NCI-H774 (cell line): Measurements from ENCODE around the gene LBHD1.
"Not testable (repeated sequence)": the region's sequence is repeated elsewhere in the genome, so short reads cannot be mapped to it uniquely, and the experiment has no call there.

Source experiments
- DNase-seq: peaks from one replicate; lab custom pipeline; 2025; lab: John Stamatoyannopoulos, UW

LBHD1 gene

DNA sequence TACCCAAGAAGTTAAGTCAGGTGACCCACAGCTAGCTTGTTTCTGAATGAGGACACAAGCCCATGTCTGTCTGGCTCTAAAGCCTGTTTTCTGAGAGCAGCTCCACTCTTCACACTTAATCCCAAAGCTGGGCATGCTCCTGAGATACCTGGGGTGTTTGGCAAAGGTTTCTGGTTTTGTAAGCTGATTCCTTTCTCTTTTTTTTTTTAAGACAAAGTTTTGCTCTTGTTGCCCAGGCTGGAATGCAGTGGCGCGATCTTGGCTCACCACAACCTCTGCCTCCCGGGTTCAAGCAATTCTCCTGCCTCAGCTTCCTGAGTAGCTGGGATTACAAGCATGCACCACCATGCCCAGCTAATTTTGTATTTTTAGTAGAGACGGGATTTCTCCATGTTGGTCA lies 21.6 kb upstream of the LBHD1 start:
- not testable (repeated sequence) for DNase-seq

DNA sequence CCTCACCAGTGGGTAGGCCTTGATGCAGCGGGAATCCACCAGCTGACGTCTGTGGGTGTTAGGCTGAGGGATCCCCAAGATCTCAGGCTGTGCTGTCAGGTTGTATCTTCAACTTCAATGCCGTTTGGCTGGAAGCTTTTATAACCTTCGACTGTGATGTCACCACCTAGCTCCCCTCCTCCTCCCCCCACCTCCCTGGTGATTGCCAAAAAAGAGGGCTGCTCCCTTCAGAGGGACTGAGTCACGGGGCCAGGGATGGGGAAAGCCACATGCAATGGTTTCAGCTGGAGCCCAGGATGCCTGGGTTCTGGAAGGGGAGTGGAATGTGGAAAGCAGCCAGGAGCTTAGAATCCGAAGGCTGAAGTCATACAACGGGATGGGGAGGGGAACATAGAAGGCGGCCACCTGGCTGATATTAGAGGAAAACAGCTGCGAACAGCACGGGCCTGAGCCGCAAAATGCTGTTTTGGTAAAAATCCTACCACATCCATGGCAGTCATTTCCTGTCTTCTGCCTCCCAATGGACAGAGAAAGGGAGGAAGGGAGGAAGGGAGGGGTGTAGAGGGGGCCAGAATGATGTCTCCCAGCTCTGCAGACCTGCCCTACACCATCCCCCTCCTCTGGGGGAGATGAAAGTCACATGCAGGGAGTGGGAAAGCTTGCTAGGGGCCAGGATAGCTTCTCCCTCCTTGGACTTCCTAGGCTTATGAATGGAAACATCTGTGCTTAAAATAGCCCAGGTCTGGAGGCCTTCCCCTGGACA lies 17.5 kb upstream of the LBHD1 start, which contains the start of gene LRRN4CL:
TSS of gene LRRN4CL (minus strand) at position 110 of the 763 bp plus-strand sequence. CDS start 1,022 bp downstream, outside the sequence.
- no peak for DNase-seq

DNA sequence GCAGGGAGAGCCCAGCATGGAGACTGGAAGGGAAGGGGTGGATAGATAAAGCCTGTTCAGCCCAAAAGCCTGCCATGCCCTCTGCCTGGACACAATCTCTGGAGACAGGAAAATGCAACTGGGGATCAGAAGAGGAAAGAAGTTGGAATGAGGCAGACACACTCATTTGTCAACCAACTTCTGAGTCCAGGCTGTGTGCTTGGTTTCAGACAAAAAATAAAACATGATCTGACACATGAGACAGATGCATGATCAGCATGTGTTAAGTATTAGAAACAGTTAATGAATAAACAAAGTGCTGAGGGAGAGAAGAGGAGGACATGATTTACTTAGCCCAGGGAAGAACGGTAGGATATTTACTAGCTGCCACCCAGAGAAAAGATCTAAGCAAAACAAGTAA lies 16.4 kb upstream of the LBHD1 start:
- no peak for DNase-seq

DNA sequence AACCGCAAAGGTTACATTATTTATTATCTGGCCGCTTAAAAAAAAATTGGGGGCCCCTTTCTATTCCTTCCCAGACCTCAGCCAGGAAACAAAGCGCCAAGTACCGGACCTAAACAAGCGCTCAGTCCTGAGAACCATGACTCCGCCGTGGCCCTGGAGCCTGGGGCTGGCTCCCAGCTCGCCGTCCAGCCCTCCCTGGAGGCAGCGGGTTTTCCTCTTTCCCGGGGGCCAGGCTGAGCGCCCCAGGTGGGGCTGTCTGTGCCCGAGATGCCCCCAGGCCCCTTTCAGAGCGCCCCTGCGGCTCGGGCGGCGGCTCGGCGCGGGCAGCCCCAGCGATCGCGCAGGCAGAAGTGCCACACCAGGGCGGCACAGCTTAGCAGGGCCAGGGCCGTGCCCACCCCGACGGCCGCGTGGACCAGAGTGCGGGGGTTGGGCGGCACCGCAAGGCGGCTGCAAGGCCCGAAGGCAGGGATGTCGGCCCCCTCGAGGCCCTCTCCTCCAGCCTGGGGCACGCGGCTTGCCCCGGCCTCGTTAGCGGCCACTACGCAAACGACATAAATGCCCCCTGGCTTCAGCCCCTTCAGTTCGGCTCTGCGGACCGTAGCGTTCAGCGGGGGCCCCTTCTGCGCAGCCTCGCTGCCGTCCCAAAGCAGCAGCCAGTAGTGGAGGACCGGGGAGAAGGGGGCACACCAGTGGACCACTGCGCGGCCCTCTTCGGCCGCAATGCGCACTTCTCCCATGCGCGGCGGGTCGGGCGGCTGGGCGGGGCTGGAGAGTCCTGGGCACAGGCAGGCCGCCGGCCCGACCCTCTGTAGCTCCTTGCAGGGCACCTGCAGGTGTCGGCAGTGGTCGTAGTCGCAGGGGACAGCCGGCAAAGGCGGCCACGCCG lies 15.7 kb upstream of the LBHD1 start:
- DNase-seq: no peak

DNA sequence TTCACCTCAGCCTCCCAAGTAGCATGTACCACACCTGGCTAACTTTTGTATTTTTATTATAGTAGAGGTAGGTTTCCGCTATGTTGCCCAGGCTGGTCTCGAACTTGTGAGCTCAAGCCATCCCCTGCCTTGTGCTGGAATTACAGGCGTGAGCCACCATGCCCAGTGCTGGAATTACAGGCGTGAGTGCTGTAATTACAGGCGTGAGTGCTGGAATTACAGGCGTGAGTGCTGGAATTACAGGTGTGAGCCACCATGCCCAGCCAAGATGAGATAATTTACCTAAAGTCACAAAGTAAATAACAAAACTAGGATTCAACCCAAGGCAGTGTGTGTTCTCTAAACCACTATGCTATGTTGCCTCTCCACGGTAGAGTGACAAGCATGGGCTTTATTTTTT lies 10.5 kb upstream of the LBHD1 start:
- DNase-seq: no peak

DNA sequence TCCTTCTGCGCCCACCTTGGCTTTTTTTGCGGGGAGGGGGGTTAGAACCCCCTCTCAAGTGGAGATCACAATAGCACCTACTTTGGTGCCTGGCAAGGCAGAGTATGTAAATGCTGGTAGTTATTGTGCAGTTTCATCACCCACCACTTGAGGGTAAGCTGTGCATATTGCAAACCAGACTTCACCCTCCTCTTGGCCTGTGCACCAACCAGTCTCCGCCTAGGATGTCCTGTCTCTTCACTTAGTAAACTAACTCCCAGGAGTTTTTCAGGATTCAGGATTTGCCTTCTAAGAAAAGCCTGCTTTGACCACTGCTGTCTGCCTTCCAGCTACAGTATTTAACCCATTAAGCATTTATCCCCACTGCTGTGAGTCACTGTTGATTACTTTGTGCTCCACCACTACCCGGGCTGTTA lies 8.8 kb upstream of the LBHD1 start:
- DNase-seq: peak; percentile 28

DNA sequence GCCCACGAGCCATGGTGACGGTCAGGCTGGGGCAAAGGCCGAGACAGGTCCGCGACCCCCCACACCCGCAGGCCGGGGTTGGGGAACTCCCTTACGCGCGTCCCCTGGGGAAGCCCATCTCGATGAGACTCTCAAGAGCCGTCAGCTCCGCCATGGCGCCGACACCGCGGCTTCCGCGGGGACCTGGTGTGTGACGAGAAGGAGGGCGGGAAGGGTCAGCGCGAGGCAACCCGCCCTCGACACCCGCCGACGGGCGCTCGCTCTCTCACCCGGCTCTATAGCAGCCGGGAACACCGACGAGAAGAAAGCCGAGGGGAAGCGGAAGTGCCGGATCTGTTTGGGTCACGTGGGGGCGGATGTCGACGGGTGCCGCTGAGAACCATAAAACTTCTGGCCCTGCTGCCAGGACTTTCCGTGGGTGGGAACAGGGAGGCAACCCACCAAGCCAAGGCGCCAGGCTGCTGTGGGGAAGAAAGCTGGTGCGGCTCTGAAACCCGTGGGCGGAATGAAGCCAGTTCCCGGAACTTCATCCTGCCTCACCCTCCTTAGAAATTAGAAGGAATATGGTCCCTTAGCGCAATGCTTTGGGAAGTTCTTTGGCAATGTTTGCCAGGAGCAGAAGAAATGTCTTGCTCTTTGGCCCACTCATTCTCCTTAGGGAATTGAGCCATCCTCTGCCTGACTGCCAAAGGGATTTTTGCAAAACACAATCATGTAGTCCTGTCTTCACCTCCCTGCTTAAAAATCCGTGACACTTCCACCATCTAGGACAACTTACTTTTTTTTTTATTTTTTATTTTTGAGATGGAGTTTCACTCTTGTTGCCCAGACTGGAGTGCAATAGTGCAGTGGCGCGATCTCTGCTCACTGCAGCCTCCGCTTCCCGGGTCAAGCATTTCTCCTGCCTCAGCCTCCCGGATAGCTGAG lies 7.0 kb upstream of the LBHD1 start, which contains the start of gene UBXN1:
TSS of gene UBXN1 (minus strand) at position 304 of the 927 bp plus-strand sequence. CDS start at position 154, 150 bp downstream.
- peak; percentile 83 for DNase-seq

DNA sequence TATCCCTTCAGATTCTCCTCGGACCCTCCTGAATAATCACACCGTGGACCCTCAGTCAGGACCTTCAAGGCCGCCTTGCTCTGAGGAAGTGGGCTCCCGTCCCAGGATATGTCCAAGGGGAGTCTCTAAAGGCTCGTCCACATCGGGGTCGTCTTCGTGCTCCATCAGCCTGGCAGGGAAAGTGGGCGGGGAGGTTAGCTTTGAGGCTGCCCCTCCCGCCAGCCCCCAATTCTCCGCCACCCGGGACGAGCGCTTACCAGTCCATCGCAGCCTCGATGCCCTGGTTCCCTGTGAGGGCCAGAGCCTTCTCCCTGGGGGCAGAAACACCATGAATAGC lies 6.3 kb upstream of the LBHD1 start:
- no peak for DNase-seq

DNA sequence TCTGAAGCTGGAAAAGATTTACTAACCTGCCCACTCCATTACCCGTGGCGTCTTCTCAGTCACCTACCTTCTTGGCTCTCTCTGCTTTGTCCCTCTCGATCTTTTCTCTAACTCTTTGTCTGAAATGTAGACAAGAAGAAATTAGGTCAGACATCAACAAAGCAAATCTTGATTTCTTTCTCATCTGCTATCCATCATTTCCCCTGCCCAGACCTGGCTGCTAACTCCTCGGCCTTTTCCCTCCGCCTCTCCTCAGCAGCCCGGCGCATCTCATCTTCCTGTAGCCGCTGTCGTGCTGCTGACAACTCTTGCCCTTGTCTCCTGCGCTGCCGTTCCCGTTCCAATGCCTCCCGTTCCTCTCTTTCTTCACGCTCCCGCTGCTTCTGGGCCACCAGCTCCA lies 5.6 kb upstream of the LBHD1 start:
- DNase-seq: no peak

DNA sequence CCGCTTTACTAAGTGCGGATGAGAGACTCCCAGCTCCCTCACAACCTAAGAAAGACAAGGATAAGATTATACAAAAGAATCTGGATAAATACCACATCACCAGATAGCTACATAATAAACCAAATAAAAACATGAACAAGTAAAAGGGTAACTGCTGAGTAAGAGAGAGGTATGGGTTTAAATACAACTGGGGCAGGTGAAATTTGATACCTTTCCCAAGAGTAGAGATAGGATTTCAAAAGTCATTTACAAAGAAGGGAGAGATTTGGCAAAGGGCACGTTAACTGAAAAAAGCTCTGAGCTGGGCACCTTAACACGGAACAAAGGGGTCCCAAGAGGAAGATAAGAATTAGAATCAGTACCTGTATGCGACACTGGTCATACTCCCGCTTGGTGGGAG lies 5.1 kb upstream of the LBHD1 start:
- no peak for DNase-seq

DNA sequence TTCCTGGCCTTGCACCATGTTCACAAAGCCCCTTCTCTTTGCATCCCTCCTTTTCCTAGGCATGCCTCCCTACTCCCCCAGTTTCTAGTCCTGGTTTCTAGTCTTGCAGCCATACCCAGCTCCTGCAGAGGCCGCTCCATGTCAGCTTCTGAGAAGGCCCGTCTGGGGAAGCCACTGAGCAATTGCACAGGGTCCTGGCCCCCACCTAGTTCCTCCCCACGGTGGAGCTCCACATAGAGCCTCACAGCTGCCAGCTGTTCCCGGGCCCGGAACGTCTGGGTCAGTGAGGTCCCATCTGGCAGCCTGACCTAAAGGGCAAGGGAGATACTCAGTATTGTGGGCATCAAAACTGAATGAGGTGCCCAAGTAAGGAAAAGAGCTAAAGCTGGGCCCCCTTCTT lies 4.6 kb upstream of the LBHD1 start:
- DNase-seq: no peak

DNA sequence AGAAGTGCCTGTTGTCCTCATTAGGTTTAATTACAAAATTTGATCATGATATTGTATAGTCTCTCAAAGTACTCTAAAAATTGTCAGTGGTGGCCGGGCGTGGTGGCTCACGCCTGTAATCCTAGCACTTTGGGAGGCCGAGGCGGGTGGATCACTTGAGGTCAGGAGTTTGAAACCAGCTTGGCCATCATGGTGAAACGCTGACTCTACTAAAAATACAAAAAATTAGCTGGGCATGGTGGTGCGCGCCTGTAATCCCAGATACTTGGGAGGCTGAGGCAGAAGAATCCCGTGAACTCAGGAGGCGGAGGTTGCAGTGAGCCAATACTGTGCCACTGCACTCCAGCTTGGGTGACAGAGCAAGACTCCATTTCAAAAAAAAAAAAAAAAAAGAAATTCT lies 3.3 kb upstream of the LBHD1 start:
- DNase-seq: not testable (repeated sequence)

DNA sequence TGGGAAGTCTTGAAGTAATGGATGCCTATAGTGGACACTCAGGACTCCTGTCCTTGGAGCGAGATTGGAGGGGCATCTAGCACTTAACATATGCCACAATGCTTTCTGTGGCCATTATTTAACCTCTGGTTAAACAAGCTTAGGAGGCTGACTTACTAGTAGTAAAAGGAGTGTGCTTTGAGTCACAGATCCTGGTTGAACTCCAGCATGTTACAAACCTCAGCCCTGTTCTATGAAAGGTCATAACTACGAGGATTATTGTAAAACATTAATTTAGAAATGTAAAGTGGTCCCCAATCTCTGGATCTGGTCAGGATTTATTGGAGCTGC lies 1.1 kb upstream of the LBHD1 start:
- no peak for DNase-seq

DNA sequence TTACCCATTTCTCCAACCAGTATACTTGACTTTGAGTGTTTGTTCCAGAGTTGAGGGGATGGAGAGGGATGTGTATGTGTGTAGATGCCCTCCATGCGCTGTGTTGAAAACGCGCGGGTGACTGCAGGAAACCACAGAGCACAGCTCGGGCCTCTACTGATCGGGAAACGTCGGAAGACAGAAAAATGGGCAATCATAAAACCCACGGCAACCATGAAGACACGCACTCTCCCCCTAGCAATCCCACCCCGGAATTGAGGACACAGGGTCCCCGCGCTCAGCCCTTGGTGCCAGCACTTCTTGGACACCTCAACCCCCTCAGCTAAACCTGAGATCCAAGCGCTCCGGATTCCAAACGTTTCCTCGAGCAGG lies 845 bp downstream of the LBHD1 start:
- no peak for DNase-seq

DNA sequence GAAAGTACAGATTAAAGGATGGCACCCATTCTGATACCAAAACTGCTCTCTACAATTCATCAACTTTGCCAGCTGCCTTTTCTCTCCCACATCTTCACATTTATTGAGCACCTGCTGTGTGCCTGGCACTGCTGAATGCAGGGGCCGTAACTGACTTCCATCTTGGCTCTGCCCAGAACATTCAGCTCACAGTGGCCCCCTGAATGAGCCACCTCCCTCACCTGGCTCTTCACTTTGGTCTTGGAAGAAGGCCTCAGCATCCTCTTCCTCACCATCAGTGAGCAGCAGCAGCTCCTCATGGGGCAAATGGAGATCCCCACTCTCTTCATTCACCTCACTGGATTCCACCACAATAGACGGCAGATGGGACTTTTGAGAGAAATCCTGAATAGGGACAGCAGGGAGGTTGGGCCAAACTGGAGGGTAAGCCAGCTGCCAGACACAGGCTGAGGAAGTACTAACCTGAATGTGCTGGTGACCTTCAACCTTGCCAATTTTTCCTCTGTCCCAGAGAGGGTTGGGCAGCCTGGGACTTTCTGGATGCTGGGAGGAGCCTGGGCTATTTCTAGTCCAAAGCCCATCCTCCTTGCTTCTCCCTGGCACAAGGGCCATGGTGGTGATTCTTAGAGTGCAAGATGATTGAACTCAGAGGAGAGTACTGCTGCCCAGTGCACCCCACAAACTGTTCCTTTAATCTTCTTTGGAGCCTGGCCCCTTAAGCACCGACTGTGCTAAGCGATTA lies 2.5 kb downstream of the LBHD1 start:
- DNase-seq: no peak

DNA sequence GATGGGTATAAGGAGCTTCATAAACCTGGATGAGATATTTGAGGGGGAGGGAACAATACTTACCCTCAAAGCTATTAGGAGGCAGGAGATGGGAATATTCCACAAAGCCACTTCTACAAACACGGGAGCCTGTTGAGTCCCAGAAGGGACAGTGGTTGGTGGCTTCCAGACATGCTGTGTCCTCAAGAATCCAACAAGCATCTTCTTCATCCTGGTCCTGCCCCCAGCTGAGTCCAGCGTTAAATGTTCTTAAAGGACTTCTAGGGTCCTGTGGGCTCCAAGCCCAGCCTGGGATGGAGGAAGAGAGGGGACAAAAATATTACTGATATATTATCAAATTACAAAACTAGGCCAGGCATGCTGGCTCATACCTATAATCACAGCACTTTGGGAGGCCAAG lies 4.6 kb downstream of the LBHD1 start:
- DNase-seq: no peak

DNA sequence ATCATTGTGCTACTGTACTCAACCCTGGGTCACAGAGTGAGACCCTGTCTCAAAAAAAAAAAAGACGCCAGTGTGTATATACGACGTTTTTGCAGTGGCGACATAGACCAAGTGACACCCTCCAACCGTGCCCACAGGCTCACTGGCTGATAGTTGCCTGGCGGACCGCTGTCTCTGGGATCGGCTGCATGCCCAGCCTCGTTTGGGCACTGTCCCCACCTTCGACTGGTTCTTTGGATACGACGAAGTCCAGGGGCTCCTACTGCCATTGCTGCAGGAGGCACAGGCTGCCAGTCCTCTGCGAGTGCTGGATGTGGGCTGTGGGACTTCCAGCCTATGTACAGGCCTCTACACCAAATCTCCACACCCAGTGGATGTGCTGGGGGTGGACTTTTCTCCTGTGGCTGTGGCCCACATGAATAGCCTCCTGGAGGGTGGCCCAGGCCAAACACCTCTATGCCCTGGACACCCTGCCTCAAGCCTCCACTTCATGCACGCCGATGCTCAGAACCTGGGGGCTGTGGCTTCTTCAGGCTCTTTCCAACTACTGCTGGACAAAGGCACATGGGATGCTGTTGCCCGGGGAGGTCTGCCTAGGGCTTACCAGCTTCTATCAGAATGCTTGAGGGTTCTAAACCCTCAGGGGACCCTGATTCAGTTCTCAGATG lies 5.7 kb downstream of the LBHD1 start:
- DNase-seq: no peak

DNA sequence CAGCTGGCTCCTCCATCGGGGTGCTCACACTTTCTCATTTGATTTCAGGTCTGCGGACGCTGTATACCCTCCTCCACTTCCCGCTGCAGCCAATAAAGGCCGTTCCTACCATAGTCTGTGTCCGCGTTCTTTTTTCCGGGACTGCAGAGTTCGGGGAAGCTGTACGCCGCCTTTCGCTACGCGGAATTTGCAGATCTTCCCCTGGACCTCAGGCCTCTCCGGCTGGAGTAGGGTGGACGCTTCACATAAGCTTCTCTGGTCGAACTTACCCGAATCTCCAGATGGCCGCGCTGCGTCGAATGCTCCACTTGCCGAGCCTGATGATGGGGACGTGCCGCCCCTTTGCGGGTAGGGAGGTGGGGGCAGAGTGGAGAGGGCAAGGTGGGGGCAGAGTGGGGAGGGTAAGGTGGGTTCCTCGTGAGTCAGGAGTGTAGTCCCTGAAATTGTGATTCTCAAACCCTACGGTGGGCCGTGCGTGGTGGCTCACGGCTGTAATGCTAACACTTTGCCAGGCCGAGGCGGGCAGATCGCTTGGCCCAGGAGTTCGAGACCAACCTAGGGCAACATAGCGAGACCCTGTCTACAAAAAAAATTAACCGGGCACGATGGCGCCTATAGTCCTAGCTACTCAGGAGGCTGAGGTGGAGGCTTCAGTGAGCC lies 6.3 kb downstream of the LBHD1 start:
- DNase-seq: peak; percentile 29

DNA sequence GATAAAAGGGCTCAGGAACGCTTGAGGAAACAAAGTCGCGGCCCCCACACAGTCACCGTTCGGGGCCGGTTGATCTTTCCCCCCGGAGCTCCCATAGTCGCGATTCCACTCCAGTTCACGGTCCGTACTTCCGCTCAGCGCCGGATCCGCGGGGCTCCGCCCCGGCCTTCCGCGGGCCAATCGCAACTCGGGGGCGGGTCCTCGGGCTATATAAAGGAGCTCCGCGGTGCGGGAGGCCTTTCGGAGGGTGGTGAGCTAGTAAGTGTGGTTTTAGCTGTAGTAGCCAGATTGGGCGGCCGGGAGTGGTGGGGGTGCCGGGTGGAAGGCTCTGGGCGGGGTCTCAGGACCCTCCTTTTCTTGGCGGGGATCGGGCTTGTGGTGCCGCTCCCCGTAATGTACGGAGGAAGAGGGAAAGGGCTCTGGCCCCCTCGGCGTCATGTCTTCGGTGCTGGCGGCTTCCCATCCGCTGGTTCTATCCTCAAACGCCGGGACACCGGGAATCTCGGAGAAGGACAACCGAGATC lies 6.9 kb downstream of the LBHD1 start, which contains the start of the genes C11orf98 and CSKMT:
TSS of gene C11orf98 (minus strand) at position 136 of the 524 bp plus-strand sequence. CDS start at position 95, 41 bp downstream.
TSS of gene CSKMT (plus strand) at position 238 of the 524 bp plus-strand sequence. CDS start 568 bp downstream, outside the sequence.
- peak; percentile 93 for DNase-seq
